Activated CD8-positive, alpha-beta T cell treated with anti-CD3 and anti-CD28 coated beads for 36 hours (primary cell): ENCODE measurements around the gene EXOC4. TPM values are rescaled to one million over a fixed set of nuclear protein-coding genes. Genes with fewer than 3 reads are reported as not detected.

Experiments used
- ATAC-seq: fragments of 200-7000 bp; cut with Tn5 transposase; one replicate; pipeline ENCODE4 v1.10.0; 2021; ENCODE audit warnings: mild to moderate bottlenecking, moderate library complexity
- CTCF ChIA-PET: fragments of 350-600 bp; sonication (Branson Sonifier 250); formaldehyde crosslinking; loops from one replicate; lab custom pipeline; 2021; ENCODE audit warnings: antibody characterized with exemption; lab: Charles Lee
- POLR2A ChIA-PET: fragments of 350-600 bp; sonication (Branson Sonifier 250); formaldehyde crosslinking; loops from one replicate; lab custom pipeline; 2021; ENCODE audit warnings: antibody characterized with exemption; lab: Charles Lee
- DNase-seq: peaks from one replicate; pipeline ENCODE4 v3.0.0-alpha.2; 2020
- H3K27ac Mint-ChIP-seq: one replicate; pipeline ENCODE4 v1.8.0; 2021; ENCODE audit warnings: mild to moderate bottlenecking, mixed read lengths
- H3K27me3 Mint-ChIP-seq: one replicate; pipeline ENCODE4 v1.8.0; 2021; ENCODE audit warnings: mixed read lengths
- H3K36me3 Mint-ChIP-seq: one replicate; pipeline ENCODE4 v1.8.0; 2021; ENCODE audit warnings: low read depth, mixed read lengths
- H3K4me1 Mint-ChIP-seq: one replicate; pipeline ENCODE4 v1.8.0; 2021; ENCODE audit warnings: low read depth, mixed read lengths
- H3K4me3 Mint-ChIP-seq: one replicate; pipeline ENCODE4 v1.8.0; 2021; ENCODE audit warnings: mild to moderate bottlenecking, moderate library complexity, mixed read lengths
- H3K9me3 Mint-ChIP-seq: one replicate; pipeline ENCODE4 v1.8.0; 2021; ENCODE audit warnings: mixed read lengths
- intact Hi-C: fragments of 100-400 bp; cut with micrococcal nuclease; formaldehyde crosslinking; loops from one replicate; pipeline ENCODE4 v1.10.0; 2022
- total RNA-seq, 2 experiments: library from RNA; stranded (reverse); gene quantifications; one replicate each; pipeline ENCODE4 v1.2.3, GENCODE V29; 2021
- TF ChIP-seq, protein P1 (sequence below): fragments of 200-600 bp; IDR thresholded peaks from one replicate; pipeline ENCODE4 v1.8.0; 2022; ENCODE audit warnings: antibody characterized with exemption, mild to moderate bottlenecking

Gene EXOC4
- total RNA-seq, 2 experiments from 2014 or later, result 54.1 to 61.7 TPM

DNA sequence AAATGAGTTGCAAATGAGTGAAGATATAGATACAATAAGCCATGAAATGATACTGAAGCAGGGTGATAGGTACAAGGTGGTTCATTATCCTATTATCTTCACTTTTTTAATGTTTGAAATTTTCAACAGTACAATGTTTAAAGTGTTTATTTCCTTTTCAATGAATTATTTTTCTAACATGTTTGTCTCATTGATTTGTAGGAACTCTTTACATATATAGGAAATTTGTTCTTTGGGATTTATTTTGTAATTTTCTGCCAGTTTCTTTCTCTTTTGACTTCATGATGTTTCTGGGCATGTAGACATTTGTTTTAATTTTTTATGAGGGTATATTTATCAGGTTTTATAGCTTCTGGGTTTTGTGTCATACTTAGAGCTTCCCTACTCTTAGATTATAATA, 108.9 kb downstream of the EXOC4 start:
- intact Hi-C loops, result no loop called here
- ChIA-PET CTCF (no interaction called here), POLR2A (no interaction called here)
- TF ChIP-seq, protein P1, sequence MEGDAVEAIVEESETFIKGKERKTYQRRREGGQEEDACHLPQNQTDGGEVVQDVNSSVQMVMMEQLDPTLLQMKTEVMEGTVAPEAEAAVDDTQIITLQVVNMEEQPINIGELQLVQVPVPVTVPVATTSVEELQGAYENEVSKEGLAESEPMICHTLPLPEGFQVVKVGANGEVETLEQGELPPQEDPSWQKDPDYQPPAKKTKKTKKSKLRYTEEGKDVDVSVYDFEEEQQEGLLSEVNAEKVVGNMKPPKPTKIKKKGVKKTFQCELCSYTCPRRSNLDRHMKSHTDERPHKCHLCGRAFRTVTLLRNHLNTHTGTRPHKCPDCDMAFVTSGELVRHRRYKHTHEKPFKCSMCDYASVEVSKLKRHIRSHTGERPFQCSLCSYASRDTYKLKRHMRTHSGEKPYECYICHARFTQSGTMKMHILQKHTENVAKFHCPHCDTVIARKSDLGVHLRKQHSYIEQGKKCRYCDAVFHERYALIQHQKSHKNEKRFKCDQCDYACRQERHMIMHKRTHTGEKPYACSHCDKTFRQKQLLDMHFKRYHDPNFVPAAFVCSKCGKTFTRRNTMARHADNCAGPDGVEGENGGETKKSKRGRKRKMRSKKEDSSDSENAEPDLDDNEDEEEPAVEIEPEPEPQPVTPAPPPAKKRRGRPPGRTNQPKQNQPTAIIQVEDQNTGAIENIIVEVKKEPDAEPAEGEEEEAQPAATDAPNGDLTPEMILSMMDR, result no peak
- ATAC-seq (no peak), DNase-seq (no peak)
- Mint-ChIP-seq H3K9me3 (peaks cover 4% of the 10 kb centered on the region), H3K36me3 (peaks cover 23% of the 10 kb centered on the region), H3K27me3 (no peaks in the 10 kb centered on the region), H3K4me3 (no peak overlapping the region), H3K4me1 (peaks cover 12% of the 10 kb centered on the region), H3K27ac (no peak overlapping the region)

DNA sequence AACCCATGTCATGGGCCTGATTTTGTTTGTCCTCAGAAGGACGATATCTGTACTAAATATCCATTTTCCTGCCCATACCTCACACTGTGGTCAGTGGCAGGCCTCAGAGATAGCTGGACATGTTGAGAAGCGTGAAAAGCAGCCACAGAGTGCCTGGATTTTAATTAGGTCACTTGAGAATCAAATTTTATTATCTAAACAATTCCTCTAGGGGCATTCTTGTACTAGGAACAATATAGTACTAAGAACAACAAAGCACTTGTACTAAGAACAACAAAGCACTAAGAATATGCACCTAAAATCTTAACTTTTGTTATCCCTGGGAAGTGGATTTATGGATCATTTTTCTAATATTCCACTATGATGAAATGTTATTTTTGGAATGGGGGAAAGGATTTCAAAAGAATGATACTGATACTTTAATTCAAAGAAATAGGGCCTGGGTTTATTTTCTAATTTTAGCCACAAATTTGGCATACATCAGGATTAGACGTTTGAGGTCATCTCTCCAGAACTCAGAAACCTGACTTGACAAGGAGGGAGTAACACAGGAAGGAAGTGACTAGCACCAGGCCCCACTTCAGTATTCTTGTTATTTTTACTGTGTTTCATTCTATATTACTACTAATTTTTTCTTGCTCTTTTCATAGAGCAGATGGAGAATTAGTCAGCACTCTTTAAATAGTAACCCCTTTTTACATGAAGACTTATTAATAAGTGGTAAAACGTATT, 112.2 kb downstream of the EXOC4 start:
- CTCF ChIA-PET, result interaction anchor here (1.0 kb wide), 1 partner anchor 12 kb away, joined by 3 read pairs; no protein-coding TSS in a partner anchor
- TF ChIP-seq, protein P1, result no peak
- intact Hi-C loops, result no loop called here
- Mint-ChIP-seq H3K9me3 (peaks cover 4% of the 10 kb centered on the region), H3K4me1 (peaks cover 12% of the 10 kb centered on the region), H3K36me3 (peaks cover 19% of the 10 kb centered on the region), H3K27me3 (no peaks in the 10 kb centered on the region), H3K4me3 (no peak overlapping the region), H3K27ac (no peak overlapping the region)
- DNase-seq, result no peak
- POLR2A ChIA-PET, result no interaction called here
- no peak for ATAC-seq

DNA sequence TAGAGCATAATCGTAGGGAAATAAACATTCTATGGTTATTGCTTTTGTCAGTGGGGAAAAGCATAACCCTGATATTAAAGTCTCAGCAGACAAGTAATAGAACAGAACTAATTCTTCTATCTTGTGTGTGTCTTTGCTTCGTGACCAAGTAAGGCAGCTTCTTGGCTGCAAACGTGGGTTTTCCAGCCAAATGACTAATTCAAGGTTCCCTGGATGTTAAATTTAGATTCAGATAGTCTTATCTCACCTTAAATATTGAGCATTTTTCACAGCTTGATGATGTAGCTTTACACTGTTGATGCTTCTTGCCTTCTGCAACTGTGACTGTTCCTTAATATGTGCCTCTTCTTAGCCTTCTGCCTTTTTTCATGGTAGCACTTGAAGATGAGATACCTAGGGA, 113.0 kb downstream of the EXOC4 start:
- no peak for ATAC-seq
- TF ChIP-seq, protein P1, result no peak
- H3K4me1 Mint-ChIP-seq, result peaks cover 13% of the 10 kb centered on the region
- peaks cover 14% of the 10 kb centered on the region for H3K36me3 Mint-ChIP-seq
- DNase-seq, result no peak
- intact Hi-C loops, result no loop called here
- H3K27me3 Mint-ChIP-seq, result no peaks in the 10 kb centered on the region
- peaks cover 1% of the 10 kb centered on the region for H3K9me3 Mint-ChIP-seq
- H3K27ac Mint-ChIP-seq, result no peak overlapping the region
- ChIA-PET POLR2A (no interaction called here), CTCF (interaction anchor here (1.0 kb wide), 1 partner anchor 12 kb away, joined by 3 read pairs; no protein-coding TSS in a partner anchor)
- no peak overlapping the region for H3K4me3 Mint-ChIP-seq

DNA sequence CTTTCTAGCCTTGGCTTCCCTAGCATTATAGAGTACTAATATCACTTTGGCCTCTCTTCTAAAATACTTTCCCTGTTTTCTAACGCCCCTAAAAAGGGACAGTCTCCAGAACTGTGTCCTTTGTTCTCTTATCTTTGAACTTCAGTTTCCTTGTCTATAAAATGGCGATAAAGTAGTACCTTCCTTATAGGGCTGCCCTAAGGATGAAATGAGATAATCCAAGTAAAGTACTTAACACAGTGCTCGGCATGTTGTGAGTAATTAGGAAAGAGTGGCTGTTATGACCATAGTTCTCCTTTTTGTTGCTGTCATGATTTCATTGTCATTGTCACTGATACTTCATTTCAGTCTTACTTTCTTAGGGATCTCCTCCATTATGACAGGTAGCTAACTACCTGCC, 114.7 kb downstream of the EXOC4 start:
- ChIA-PET CTCF (no interaction called here), POLR2A (no interaction called here)
- H3K27me3 Mint-ChIP-seq, result no peaks in the 10 kb centered on the region
- ATAC-seq (no peak), DNase-seq (no peak)
- TF ChIP-seq, protein P1, result no peak
- no peak overlapping the region for H3K27ac Mint-ChIP-seq
- H3K36me3 Mint-ChIP-seq, result peaks cover 7% of the 10 kb centered on the region
- intact Hi-C loops, result no loop called here
- H3K4me3 Mint-ChIP-seq, result no peak overlapping the region
- no peaks in the 10 kb centered on the region for H3K9me3 Mint-ChIP-seq
- H3K4me1 Mint-ChIP-seq, result peaks cover 15% of the 10 kb centered on the region

DNA sequence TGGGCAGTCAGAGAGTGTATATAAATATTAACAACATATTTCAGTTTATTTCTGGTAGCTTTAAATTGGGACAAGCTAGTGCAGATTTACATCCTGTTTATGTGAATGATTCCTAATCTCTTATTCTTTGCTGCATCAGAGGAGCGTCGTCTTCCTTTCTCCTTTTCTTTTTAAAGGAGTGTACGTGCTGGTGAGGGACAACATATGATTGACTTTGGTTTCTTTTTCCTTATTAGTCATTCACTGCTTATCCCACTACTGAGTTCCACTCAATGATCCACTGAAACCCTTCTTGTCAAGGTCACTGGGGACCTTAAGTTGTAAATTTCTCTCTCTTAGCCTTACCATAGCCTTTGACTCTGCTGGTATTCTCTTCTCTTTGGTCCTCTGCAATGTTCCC, 116.3 kb downstream of the EXOC4 start:
- no peak overlapping the region for H3K27ac Mint-ChIP-seq
- CTCF ChIA-PET, result no interaction called here
- intact Hi-C loops, result no loop called here
- TF ChIP-seq, protein P1, result no peak
- DNase-seq, result no peak
- H3K36me3 Mint-ChIP-seq, result peaks cover 4% of the 10 kb centered on the region
- no peak for ATAC-seq
- no peak overlapping the region for H3K4me3 Mint-ChIP-seq
- H3K27me3 Mint-ChIP-seq, result no peaks in the 10 kb centered on the region
- POLR2A ChIA-PET, result interaction anchor here (0.6 kb wide), 1 partner anchor 77 kb away, joined by 3 read pairs; no protein-coding TSS in a partner anchor
- H3K4me1 Mint-ChIP-seq, result peaks cover 15% of the 10 kb centered on the region
- H3K9me3 Mint-ChIP-seq, result no peaks in the 10 kb centered on the region
